SHP77 treated with DMSO at 0.1 percent for 48 hours (cell line): ENCODE data around the gene FOXQ1.
"Not testable (repeated sequence)": the region's sequence is repeated elsewhere in the genome, so short reads cannot be mapped to it uniquely, and the experiment has no call there.

Experiments used
- DNase-seq: peaks from one replicate; lab custom pipeline; 2025; lab: John Stamatoyannopoulos, UW

FOXQ1 gene

DNA sequence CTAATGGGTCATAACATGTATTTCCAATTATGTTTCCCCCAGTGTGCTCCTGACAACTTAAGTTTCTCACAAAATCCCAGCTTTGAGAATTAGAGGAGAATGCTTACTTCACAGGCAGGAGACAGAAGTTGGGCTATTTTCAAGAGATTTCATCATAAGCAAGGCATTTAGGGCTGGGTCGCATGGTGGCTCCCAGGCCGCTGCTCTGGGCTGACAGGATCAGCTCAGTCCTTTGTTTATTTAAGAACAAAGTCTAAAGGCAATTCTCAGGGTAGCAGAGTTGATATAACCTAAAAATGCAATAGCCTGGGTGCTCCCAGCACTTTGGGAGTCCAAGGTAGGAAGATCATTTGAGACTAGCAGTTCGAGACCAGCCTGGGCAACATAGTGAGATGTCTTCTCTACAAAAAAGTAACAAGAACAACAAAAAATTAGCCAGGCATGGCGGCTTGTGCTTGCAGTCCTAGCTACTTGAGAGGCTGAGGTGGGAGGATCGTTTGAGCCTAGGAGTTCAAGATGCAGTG, 10.9 kb downstream of the FOXQ1 start:
- no peak for DNase-seq

DNA sequence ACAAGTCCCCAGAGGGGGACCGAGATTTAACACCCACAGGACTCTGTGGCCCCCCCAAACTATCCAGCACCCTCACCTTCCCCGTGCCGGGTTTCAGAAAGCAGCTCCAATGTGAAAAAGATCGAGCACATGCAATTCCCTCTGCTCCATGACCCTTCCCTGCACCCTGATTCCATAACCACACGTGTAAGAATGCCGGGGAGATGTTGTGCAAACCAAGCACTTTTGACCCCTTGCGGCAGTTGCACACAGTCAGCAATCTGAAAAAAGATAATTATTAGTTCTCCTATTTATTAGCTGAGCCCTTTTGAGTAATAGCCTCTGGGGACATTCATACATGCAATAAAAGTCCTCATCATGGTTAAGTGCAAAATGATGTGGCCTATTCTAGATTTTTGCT, 13.0 kb downstream of the FOXQ1 start:
- DNase-seq = no peak

DNA sequence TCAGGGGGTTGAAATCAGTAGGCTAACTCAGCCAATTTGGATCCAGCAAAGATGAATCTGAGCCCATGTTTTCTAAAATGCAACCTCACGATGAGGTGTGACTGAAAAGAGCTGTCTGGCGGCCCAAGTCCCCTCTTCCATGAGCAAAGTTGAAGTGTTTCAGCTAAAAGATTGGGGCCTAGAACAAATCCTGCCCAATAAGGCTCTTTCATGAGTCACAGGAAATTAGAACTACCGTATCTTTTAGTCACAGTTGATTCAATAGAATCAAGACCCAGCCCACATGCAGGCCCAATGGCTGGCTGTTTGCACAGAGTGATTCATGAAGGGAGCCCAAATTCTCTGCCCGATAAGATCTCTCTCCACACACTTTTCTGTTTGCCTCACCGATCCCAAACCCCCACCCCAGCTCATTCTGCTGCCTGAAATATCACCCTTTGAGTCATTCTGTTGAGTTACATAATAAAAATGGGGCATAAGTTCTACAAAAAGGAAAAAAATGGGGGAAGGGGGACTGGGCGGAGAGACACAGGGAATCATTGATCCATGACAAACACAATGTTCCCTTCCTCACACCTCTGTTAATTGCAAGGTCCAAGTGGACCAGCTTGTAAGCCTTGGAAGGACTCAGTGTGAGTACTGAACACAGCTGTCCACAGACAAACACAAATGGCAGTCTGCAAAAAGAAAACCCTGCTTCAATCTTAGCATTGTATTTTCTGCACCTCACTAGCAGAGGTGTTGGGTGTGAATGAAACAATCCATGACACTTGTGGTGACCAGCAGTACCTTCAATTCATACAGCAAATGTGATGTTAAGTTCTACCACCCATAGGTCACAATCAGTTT, 13.8 kb downstream of the FOXQ1 start:
- DNase-seq = no peak

DNA sequence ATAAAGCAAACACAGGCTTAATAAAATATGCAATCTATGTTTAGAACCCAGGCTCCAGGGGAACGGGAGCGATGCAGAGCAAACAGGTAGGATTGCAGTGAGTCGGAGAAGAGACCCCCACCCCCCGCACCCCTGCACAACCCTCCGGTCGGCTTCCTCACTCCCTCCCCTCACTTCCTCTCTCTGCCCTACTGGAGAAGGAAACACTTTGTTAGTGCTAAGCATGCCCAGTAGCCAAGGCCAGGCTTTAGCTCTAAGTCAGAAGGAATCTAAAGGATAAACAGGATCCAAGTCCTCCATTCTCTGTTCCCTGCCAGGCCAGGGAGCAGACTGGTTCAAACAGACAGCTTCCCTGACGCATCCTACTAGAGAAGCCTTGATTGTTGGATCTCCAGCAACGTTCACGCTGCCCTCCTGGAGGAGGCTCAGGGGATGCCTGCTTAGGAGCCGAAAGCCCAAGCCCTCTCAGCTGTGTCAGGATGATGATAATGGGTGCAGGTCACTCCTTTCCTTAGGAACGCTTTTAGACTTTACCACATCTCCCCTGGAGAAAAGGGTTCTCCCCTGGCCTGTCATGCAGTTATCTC, 14.7 kb downstream of the FOXQ1 start:
- DNase-seq = no peak

DNA sequence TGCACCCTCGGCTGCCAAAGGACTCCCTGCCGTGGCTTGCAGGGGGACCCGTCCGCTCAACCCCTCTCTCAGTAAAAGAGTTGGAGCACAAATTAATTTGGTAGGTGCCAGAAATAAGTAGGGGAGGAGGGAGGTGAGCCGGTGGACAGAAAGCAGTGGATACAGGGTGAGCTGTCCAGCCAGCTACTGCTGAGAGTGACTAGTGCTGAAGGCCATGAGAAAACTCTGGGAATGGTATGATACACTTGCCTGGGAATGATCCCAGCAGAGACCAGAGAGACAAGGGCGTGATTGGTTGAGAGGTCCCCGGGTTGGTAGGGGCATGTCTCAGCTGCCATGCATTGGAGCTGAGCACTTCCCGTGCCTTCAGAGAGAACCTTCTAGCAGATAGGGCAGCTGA, 15.7 kb downstream of the FOXQ1 start:
- DNase-seq = no peak

DNA sequence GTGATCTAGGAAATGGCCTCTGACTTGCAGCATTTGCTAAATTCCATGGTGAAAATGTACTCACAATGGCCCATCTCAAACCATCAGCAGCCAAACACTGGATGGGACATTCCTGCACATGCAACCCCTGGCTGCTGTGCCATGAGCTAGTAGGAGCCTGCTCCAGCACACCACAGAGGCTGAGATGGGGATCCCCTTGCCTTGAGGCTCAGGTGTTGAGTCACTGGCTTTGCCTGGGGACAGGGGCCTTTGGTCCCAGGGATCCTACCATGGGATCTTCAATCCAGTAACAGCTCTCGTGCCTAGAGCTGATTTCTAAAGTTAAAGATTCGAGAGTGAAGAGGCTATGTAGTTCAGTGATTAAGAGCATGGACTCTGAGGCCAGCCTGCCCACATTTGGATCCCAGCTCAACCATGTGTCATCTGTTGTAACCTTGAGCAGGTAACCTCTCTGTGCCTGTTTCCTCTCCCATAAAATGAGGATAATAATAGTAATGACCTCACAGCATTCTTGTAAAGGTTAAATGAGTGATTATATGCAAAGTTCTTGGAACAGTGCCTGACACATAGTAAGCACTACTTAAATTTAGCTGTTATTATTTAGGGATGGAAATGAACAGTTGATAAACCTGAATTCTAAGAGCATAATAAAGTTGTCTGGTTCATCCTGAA, 16.4 kb downstream of the FOXQ1 start:
- DNase-seq = no peak

DNA sequence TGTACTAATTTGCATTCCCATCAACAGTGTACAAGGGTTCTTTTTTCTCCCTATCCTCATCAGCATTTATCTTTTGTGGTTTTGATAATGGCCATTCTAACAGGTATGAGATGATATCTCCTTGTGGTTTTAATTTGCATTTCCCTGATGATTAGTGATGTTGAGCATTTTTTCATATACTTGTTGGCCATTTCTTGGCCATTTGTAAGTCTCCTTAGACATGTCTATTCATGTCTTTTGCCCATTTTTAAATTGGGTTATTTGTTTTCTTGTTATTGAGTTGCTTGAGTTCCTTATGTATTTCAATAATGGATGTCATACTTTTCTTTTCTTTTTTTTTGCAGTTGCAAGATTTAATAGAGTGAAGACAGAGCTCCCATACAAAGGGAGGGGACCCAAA, 17.8 kb downstream of the FOXQ1 start:
- no peak for DNase-seq

DNA sequence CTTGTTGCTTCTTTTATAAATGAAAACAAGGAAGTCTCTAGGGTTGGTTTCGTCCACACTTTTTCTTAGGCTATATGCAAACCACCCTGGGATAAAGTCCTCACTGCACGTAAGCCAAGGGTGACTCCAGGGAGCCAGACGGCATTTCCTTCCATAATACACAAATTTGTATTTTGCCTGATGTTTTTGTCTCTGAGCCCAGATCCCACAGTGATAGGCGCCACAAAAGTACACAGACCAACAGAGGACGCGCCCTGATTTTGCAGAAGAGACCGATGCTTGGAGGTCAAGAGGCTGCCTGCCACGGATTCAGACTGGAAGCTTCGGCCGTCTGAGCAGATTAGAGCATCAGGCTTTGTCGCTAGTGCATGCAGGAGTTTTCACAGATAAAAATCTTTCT, 22.8 kb downstream of the FOXQ1 start:
- no peak for DNase-seq

DNA sequence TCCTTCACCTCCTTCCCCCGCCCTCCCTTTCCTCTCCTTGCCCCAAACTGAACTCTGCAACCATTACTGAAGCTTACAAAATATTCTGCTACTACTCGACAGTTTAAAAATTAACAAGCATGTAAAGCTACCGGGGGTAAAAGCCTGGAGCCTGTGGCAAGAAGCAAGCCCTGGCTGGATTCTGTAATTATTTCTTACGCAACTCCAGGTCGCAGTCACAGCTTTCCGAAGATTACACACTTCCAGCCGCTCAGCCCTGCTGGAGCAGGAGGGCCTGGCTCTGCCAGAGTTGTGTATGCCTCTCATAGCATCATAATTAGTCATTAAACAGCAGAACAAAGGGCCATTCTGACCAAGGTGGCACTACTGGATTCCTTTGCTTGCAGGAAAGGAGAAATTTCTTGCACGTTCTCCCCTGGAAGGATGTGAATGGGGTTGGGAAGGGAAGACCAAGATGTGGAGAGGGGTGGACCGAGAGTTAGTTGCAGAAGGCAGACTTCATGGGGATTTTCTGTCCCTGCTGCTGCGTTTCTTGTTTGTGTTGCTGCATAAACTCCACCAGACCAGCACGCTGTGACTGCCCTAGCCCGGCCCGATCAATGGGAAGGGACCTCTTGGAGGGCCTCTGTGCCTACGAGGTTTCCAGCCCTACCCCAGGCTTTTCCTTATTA, 23.6 kb downstream of the FOXQ1 start:
- DNase-seq = no peak

DNA sequence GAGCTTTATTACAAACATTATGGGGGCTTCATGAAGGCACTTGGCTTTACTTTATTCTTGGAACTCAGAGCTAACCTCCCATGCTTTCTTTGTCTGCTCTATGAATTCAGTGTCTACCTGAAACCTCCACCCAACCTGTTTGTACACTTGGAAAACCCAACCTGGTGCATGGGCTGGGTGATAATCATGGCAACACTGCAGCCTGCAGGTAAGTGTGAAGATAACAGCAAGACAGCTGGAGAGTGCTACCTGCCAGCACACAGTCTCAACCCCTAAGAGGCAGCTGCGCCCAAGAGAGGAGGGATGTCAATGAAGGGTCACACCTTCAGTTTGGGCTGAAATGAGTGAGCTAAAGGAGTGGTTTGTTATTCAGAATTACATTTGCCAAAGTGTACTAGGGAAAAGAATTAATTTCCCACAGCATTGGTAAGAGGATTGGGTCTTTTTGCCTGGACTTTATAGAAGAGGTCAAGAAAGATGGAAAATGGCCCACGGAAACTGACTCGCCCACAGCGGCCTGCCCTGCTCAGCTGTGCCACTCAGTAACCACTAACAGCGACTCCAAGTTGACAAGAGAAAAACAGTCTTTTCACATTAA, 24.4 kb downstream of the FOXQ1 start:
- no peak for DNase-seq

DNA sequence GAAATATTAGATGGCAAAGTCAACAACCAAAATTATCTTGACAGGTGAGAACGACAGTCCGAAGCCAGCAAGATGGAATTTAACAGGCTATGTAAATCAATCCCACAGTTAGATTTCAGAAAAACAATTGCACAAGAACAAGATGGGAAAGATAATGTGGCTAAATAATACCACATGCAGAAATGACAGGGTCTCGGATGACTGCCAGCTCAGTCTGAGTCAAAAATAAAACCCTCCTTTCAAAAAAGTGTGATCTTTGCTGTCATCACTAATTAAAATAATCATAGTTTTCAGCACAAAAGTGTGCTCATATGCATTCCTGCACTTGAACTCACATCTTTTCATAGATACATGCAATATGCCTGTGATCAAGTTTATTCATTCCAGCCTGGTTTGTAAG, 25.9 kb downstream of the FOXQ1 start:
- DNase-seq = no peak

DNA sequence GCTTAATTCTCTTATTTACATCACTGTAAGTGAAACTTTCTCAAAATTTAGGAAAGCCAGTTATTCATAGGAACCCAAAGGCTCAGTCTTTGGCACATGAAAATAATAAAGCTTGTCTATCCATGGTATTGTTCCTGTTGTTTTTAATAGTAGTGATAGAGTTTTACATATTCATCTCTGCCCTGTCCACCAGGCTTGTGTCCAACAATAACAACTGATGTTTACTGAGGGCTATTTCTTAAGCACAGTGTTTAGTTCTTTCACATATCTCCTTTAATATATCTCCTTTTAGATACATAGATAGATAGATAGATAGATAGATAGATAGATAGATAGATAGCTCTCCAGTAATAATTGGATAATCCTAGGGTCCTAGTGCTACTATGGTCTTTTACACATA, 34.2 kb downstream of the FOXQ1 start:
- DNase-seq = no peak

DNA sequence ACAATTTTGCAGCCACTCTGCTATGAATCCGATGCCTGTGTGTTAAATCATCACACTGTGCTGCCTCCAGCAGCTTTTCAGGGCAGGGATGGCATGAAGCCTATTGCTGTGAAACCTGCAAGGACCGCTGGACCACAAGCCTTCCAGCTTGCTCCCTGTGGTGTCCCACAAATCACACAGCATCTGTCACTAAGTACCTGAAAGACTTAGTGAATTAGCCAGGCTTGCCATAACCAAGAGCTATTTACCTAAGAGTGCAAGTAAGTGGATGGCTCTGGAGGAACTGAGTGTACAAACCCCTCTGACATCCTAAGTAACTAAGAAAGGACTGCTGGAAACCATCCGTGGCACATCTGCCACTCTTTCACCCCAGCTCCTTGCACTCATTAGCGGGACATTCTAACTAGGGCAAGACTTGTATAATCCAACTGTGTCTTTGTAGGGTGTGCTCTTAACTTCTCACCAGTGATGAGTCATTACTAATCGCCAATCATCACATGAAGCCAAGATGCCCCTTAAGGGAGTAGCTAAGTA, 34.7 kb downstream of the FOXQ1 start:
- DNase-seq = no peak

DNA sequence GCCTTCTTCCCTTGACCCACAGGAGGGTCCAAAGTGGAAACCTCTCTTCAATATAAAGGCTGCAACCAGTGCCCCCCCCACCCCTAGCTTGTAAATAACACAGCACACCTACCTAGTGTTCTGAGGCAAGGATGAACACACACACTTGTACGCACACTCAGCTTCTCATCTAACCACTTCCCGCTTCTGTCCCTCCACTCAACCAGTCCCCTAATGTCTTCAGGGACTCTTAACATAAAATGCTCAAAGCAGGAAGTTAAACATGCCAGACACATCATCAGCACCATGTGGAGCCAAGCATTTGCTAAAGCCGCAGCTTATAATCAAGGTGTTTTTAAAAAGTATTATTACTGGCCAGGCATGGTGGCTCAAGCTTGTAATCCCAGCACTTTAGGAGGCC, 35.3 kb downstream of the FOXQ1 start:
- no peak for DNase-seq

DNA sequence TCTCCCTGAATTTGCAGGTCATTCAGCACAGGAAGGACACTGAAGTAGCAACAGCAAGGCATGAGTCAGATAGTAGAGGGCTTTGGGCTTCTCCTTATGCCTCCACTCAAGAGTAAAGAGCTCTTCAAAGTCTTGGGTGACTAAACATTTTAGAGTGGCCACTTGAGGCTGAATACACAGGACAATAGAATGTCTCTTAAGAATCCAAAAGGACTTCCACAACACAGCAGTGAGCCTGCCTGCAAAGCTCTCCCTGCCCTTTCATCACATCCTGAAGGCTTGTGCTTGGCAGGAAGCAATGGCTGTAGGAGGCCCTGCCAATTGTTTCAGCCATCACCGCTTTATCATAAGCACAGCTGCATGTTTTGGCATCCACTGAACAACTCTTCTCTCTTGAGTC, 36.8 kb downstream of the FOXQ1 start:
- DNase-seq = no peak

DNA sequence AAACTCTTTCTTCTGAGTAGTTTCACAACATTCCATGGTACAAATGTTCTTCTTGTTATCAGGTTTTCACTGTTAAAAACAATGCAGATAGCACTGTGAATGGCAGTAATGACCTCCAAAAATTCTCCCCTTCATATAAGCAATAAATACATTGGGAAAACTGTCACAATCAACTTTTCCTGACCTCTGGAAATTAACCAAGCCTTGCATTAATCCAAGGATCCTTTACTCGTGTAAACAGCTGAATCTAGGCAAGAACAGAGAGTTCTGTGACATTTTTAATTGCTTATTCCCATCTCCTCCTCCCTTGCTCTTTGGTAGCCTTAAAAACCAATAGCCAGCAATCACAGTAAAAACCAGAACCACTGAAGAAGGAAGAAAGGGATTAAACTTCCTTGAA, 37.8 kb downstream of the FOXQ1 start:
- no peak for DNase-seq

DNA sequence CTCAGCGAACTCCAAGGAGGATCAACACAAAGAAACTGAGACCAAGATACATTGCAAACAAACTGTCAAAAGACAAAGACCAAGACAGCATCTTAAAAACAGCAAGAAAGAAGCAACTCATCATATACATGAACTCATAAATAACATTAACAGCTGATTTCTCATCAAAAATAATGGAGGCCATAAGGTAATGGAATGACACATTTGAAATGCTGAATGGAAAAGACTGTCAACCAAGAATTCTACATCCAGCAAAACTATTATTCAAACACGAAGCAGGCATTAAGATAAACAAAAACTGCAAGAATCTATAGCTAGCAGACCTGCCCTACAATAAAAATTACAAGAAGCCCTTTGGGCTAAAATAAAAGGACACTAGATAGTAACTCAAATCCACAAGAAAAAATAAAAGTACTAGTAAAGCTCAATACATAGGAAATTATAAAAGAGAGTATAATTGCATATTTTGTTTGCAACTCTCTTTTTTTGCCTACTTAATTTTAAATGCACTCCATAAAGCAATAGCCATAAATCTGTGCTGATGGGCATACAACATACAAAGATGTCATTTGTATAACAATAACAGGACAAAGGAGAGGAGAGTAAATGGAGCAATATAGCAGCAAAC, 39.6 kb downstream of the FOXQ1 start:
- DNase-seq = no peak

DNA sequence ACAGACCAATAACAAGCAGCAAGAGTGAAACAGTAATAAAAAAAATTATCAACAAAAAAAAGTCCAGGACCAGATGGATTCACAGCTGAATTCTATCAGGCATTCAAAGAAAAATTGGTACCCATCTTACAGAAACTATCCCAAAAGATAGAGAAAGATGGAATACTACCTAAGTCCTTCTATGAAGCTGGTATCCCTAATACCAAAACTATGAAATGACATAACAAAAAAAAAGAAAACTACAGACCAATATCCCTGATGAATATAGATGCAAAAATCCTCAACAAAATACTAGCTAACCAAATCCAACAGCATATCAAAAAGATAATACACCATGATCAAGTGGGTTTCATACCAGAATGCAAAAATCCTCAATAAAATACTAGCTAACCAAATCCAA, 43.2 kb downstream of the FOXQ1 start:
- DNase-seq = not testable (repeated sequence)

DNA sequence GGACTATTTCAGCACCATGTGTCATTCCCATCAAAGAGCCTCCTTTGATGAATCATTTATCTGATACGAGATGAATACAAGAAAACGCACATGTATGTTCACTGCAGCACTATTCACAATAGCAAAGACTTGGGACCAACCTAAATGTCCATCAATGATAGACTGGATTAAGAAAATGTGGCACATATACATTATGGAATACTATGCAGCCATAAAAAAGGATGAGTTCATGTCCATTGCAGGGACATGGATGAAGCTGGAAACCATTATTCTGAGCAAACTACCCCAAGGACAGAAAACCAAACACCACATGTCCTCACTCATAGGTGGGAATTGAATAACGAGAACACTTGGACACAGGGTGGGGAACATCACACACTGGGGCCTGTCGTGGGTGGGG, 49.8 kb downstream of the FOXQ1 start:
- DNase-seq = not testable (repeated sequence)

DNA sequence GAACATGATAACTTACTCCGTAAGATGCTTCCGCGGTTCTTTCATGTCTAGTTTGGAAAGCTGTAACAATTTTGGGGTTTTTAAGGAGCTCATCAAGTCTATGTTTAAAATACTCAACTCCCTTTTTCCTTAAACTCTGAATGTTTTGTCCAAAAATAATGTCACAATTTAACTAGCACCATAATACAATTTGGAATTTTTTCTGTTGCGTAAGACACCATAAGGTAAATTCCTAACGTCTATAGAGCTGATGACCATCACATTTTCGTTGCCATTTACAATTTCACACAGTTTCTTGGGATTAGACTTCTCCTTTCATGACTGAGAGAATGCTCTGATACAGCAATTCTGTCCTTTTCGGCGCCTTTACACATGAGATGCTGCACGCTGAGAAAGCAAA, 50.7 kb downstream of the FOXQ1 start:
- DNase-seq = no peak

DNA sequence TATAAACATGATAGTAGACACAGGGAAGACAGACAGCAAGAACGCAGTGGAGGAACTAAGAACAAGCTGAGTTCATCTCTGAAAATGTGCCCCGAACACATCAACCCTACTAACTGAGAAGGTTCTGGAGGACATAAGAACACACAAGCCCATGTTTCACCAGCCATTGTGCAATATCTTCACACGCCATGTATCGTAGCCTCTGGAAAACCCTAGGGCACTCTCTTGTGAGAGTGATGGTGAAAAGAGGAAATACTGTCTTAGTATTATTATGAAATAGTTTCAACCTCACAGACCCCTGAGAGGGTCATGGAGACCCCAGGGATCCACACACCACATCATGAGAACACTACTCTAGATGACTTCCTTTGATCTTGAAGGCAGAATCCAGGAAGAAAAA, 51.4 kb downstream of the FOXQ1 start:
- DNase-seq = no peak
